CD4-positive, alpha-beta T cell treated with Interleukin-12 subunit alpha and Interleukin-12 subunit beta, for 1 hour (primary cell): ENCODE results near the gene NMNAT3.

ENCODE experiments used
- DNase-seq: peaks from one replicate; pipeline ENCODE4 v3.0.0-alpha.2; 2020

Gene NMNAT3

GRCh38 chr3:139537795-139538621 is 139.8 kb downstream of the NMNAT3 start:
- no peak for DNase-seq

DNA sequence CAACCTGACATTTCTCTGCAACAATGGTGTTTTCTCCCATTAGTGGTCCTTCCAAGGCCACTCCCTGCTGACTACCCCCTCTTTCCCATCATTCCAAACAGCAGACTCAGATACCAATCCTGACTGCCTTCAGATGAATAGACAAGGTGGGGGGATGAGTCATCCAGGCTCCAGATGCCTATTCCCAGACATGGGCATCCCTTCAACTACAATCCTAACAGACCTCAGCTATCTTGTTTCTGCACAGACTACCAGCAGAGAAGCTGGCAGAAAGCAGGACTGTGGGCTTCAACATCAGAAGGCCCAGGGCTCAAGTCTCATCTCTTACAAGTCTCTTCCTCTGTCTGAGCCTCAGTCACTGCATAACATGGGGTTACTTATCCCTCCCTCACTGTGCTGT is 140.4 kb downstream of the NMNAT3 start:
- no peak for DNase-seq

- DNase-seq = no peak
Observed at GRCh38 chr3:139534992-139535879, 142.5 kb downstream of the NMNAT3 start.

DNA sequence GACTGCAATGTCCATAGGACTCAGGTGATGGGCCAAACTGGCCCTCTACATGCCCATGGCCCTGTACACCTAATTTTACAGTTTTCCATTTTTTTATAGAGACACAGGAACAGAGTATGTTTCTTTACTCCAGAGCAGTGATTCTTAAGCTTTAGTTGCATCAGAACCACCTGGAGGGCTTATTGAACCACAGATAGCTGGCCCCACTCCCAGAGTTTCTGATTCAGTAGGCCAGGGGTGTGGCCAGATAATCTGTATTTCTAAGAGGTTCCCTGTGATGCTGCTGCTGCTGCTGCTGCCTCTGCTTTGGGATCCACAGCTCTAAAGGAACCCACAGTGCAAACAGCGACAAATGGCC is 143.3 kb downstream of the NMNAT3 start:
- no peak for DNase-seq

DNA sequence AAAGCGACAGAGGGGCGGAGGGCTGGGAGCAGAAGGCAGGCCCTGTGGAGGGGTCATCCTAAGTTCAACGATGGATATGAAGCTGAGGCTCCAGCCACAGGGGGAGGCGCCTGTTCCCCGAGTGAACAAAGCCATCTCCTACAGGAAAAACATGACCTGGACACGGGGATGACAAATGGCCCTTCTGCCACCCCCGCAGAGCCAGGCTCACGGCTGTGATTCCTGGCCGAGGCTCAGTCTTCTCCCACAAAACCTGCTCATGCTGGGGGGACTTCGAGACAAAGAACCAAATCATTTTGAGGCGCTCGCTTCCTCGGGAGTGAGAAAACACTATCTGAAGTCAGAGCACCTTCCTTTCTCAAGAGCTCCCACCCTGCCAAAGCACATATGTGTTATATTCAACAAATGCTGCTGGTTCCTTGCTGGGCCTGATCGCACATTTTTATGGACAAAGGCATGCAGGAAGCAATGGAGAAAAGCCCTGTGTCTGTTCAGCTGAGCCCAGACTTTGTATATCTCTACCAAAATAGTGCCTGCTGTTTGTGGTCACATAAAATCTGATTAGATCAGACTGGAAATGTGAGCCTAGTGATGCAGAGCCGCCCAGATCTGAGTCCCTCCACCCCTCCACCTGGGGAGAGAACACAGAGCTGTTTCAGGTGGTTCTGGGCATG is 143.9 kb downstream of the NMNAT3 start:
- DNase-seq = no peak

DNA sequence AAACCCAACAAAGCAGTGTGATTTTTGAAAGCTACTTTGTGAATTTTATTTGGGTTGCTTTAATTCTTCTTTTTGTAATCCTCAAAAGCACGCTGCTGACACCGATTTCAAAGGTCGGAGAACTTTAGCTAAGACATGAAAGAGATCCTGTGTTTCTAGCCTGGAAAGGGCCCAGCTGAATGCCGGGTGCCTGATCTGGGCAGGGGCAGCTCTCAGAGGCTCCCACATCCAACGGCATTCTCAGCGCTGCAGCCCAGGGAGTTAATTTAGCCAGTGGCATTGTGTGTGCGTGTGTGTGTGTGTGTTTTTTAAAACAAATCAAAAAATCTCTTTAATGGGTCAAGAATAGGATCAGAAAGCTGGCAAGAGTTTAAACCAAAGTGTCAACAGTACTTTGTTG is 144.8 kb downstream of the NMNAT3 start:
- DNase-seq = no peak

DNA sequence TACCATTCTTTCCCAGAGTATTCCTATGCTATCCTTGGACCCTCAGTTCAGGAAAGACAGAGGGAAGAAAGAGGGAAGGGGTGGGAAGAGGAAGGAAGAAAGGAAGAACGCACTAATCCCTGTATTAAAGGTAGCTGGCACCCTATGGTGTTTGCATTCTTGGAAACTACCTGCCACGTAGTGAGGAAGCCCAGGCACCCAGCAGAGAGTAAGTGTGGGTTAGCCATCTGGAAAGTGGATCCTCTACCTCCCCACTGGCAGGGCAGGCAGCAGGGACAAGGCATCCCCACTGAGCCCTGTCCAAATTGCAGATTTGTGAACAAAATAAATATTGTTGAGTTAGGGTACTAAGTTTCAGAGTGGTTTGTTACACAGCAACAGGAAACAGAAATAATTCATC is 147.1 kb downstream of the NMNAT3 start:
- no peak for DNase-seq

GRCh38 chr3:139529662-139530061 is 148.1 kb downstream of the NMNAT3 start:
- no peak for DNase-seq

- DNase-seq = no peak
Observed at GRCh38 chr3:139528924-139529323, 148.8 kb downstream of the NMNAT3 start.

GRCh38 chr3:139528281-139528680 is 149.5 kb downstream of the NMNAT3 start:
- no peak for DNase-seq

DNA sequence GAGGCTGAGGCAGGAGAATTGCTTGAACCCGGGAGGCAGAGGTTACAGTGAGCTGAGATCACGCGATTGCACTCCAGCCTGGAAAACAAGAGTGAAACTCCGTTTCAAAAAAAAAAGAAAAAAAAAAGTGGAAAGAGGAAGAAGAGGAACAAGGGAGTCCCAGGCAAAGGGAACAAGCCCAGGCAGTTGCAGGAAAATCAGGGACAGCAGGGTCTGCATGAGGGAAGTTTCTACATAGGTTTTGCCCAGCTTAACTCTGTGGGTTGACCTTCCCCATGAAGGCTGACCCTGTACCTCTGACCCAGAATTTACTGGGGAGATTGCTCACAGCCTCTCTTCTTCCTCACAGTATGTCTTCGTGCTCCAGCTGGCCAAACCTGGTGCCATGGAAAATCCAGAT is 150.5 kb downstream of the NMNAT3 start:
- no peak for DNase-seq

- DNase-seq = no peak
Observed at GRCh38 chr3:139526146-139526545, 151.6 kb downstream of the NMNAT3 start.

DNA sequence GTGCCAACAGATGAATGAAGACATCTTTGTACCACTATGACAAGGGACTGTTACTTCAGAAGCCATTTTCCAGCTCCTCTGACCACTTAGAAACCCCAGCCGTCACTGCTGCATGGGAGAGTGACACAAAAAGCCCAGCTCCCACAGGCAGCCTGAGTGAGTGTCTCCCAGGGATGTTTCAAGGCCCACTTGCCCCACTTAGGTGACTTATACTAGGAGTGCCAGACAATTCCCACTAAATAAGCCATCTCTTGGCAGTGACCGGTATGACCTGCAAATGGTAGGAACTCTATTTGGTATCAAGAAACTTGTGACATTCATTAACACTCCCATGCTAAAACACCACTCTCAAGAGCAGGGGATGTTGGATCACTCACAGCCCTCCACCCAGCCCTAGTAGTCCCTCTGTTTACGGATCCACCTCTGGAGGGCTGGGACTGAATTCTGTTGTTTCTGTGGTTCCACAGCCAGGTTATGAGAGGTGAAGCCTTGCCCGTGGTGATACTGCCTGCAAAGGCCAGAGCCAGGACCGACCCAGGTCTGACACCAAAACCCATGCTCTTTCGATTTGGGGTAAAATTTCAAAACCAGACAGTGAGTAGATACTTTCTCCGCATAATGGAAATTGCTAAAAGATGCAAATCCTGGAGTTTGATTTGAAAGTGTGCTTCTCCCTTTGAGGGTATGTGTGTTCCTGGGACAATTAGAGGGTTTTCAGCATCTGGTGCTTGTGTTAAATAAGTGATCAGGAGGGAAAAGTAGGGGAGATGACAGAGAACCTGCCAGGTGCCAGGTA is 152.7 kb downstream of the NMNAT3 start:
- no peak for DNase-seq

- DNase-seq = no peak
Observed at GRCh38 chr3:139523718-139524117, 154.1 kb downstream of the NMNAT3 start.

DNA sequence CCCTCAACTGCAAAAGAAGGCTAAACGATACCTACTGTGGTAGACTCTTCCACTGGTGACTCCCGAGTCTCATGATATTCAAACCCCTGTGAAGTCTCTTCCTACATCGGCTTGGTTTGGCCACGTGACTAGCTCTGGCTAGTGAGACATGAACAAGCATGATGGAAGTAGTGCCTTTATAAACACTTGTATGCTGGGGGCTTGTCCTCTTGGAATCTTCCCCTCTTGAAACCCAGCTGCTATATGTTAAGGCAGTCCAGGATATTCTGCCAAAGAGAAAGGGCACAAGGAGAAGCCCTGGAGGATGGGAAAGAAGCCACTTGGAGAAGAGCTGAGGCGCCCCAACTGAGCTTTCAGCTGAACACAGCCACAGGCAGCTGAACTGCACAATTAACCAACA is 154.6 kb downstream of the NMNAT3 start:
- DNase-seq = no peak

GRCh38 chr3:139522421-139522820 is 155.4 kb downstream of the NMNAT3 start:
- no peak for DNase-seq

- no peak for DNase-seq
Observed at GRCh38 chr3:139521816-139522215, 156.0 kb downstream of the NMNAT3 start.

DNA sequence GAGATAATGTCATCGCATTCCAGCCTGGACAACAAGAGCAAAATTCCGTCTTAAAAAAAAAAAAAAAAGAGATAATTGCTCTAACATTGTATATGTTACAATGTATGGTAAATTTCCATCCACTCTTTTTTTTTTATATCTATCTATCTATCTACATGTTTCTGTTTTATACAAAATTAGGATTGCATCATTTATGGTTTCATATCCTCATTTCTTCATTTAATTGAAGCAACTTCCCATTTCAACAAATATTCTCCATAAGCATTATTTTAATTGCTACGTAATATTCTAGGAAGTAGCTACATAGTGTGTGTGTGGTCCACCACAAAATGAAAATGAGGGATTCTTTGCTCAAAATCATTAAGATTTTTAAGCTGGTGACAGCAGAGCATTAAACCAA is 156.6 kb downstream of the NMNAT3 start:
- no peak for DNase-seq

- DNase-seq = no peak
Observed at GRCh38 chr3:139519998-139520737, 157.6 kb downstream of the NMNAT3 start.

DNA sequence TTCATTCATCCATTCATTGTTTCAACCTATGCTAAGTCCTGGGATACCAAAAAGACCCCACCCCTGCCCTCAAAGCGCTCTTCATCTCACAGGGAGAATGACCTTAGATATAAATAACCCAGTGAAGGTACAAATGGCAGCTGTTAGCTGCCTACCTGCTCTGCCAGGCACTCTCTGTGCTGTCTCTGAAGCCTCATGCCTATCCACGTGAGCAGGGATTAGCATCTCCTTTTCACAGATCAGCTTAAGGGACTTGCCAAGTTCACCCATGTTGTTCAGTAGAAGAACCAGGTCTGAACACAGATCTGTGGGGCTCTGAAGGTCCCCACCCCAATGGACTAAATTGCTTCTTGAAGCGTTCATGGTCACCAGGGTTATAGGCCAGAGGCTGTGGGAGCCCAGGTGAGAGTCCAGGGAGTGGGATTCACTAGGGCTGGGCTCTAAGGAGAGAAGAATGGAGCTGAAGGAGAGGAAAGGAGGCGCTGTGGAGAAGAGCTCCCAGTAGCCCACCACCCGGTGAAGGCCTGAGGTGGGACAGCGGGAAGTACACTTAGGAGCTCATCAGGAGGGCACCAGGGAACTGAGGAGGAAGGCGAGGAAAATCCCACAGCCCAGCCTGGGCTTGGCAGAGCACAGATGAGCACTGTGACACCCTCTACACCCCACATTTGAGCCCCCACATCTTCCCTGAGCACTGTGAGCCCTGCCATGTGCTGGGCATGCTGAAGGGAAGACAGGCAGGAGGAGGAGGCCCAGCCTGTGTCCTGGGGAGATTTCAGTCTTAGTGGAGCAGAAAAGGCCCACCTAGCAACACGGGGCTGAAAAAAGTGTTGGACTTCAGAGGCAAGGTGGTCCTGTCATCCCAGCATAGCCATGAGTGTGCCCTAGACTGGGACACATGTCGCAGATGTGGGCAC is 158.6 kb downstream of the NMNAT3 start:
- no peak for DNase-seq

- no peak for DNase-seq
Observed at GRCh38 chr3:139518306-139518705, 159.5 kb downstream of the NMNAT3 start.
